GM21526 (cell line): ENCODE measurements around the gene CD22.

Experiments
- ATAC-seq: cut with Tn5 transposase; IDR thresholded peaks from one replicate; pipeline ENCODE4 v1.9.1; 2021; ENCODE audit warnings: moderate library complexity; ENCODE audit not compliant: unreplicated experiment, low FRiP score

The CD22 gene

DNA sequence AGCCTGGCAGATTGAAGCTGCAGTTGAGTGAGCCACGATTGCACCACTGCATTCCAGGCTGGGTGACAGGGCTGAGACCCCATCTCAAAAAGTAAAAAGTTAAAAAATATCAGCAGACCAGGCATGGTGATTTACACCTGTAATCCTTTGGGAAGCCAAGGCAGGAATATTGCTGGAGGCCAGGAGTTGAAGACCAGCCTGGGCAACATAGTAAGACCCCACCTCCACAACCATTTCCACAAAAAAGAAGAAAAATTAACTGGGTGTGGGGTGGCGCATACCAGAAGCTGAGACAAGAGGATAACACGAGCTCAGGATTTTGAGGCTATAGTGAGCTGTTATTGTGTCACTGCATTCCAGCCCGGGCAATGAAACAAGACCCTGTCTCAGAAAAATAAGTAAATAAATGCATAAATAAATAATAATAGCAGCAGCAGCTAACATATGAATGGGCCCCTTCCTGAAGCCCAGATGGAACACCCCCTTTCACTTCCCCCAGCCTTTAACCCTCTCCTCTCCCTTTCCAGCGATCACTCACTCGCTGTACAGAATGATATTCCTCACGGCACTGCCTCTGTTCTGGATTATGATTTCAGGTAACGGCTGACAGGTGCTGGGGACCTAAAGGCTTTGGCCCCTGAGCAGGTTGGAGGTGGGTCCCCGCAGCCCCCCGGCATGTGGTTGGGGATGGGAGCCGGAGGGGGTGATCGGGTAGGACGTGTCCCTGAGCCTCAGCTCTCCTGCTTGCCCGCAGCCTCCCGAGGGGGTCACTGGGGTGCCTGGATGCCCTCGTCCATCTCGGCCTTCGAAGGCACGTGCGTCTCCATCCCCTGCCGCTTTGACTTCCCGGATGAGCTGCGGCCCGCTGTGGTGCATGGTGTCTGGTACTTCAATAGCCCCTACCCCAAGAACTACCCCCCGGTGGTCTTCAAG lies 33.9 kb upstream of the CD22 start:
- ATAC-seq, result no peak

DNA sequence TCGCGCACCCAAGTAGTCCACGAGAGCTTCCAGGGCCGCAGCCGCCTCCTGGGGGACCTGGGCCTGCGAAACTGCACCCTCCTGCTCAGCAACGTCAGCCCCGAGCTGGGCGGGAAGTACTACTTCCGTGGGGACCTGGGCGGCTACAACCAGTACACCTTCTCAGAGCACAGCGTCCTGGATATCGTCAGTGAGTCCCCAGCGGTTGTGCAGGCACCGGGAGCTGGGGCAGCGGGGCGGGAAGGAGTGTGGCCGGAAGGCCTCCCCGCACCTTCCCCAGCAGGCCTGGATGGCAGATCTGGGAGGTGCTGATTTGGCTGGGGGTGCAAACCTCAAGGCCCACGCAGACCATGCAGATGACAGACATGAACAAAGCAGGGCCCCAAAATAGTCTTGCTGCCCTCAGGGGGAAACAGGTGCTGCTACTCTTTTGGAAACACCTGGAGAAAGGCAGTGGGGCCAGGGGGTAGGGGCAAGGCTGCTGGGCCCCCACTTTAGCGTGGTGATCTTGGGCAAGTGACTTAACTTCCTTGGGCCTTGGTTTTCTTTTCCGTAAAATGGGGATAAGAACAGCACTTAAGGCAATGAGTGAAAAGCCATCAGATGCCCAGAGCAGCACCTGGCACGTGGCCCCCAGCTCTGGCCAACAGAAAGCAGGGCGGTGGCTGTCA lies 33.1 kb upstream of the CD22 start:
- ATAC-seq, result no peak

DNA sequence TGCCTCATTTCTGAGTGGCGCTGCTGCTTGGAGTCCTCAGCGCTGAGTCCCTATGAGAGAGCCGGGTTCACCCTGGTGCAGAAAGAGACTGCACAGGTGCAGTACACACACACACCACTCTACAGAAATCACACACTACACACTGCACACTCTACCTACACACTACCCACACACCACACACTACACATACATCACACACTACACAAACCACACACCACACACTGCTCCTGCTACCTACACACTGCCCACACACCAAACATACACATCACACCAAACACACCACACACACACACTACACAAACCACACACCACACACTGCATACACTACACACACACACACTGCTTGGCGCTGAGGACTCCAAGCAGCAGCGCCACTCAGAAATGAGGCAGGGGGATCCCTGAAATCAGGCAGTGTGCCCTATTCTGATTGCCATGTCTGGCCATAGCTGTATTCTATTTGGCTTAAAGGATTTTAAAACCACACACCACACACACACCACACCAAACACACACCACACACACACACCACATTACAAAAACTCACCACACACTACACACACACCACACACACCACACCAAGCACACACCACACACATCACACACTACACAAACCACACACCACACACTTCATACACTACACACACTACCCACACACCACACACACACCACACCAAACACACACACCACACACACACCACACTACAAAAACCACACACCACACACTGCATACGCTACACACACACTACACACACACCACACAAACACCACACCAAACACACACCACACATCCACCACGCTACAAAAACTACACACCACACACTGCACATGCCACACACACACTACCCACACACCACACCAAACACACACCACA lies 32.1 kb upstream of the CD22 start:
- no peak for ATAC-seq

DNA sequence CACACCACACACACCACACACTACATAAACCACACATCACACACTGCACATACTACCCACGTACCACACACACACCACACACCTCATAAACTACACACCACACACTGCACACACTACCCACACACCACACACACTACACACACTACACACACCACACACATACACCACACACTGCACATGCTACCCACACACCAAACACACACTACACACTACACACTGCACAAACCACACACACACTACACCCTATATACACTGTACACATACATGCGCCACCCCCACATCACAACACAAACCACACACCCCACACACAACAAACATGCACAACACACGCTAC lies 31.5 kb upstream of the CD22 start:
- no peak for ATAC-seq

DNA sequence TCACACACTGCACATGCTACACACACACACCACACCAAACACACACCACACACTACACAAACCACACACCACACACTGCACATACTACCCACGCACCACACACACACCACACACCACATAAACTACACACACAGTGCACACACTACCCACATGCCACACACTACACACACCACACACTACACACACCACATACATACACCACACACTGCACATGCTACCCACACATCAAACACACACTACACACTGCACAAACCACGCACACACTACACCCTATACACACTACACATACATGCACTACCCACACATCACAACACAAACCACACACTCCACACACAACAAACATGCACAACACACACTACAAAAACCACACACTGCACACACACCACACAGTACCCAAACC lies 31.1 kb upstream of the CD22 start:
- ATAC-seq, result no peak

DNA sequence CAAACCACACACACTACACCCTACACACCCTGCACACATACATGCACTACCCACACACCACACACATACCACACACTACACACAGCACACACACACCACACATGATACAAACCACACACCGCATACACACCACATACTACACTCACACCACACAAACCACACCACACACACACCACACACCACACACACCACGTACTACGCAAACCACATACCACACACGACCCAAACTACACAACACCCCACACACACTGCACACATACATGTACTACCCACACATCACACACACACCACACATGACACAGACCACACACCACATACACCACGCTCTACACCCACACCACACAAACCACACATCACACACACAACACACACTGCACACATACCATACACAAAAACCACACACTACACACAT lies 30.4 kb upstream of the CD22 start:
- no peak for ATAC-seq

DNA sequence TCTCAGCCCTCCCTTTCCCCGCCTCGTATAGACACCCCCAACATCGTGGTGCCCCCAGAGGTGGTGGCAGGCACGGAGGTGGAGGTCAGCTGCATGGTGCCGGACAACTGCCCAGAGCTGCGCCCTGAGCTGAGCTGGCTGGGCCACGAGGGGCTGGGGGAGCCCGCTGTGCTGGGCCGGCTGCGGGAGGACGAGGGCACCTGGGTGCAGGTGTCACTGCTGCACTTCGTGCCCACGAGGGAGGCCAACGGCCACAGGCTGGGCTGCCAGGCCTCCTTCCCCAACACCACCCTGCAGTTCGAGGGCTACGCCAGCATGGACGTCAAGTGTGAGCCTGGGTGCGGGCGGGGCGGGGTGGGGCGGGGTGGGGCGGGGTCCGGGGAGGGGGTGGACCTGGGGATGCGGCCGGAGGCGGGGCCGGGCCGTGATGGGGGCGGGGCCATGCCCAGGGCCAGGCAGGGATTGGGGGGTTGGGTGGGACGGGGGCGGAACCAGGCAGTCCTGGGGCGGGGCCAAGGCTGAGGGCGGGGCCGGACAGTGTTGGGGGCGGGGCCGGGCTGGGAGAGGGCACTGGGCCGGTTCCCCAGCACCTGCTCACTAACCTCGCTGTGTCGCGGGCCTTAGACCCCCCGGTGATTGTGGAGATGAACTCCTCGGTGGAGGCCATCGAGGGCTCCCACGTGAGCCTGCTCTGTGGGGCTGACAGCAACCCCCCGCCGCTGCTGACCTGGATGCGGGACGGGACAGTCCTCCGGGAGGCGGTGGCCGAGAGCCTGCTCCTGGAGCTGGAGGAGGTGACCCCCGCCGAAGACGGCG lies 29.3 kb upstream of the CD22 start:
- no peak for ATAC-seq

DNA sequence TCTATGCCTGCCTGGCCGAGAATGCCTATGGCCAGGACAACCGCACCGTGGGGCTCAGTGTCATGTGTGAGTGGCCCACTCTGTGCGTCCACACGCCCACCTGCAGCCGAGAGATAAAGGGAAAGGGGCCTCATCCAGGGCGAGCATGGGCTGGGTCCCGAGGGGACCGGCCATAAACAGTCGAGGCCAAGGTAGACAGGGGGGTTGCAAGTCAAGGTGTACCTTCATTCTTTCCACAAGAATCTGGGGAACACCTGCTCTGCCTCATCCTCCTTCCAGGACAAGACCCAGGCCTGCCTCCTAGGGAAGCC lies 28.7 kb upstream of the CD22 start:
- no peak for ATAC-seq

DNA sequence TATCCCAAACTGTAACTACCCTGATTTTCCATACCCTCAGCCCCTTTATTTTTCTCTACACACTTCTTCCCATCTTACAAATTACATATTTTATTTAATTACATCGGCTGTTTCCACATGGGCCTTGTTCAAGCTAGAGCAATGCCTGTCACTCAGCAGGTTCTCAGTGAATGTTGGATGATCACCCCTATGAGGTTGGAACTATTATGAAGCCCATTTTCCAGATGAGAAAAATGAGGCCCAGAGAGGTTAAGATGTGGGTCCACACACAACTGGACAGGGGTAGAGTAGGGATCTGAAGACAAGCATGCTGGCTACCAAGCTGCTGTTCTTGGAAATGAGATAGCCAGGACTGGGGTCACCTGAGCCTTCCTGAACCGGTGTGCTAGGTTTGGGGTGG lies 27.0 kb upstream of the CD22 start:
- ATAC-seq, result no peak

DNA sequence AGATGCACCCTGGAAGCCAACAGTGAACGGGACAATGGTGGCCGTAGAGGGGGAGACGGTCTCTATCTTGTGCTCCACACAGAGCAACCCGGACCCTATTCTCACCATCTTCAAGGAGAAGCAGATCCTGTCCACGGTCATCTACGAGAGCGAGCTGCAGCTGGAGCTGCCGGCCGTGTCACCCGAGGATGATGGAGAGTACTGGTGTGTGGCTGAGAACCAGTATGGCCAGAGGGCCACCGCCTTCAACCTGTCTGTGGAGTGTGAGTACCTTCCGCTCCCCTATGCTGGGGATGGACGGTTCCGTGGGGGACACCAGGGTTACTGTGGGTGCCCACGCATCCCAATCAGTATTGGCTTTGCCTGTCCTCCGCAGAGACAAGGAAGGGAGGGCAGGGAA lies 26.5 kb upstream of the CD22 start:
- no peak for ATAC-seq

DNA sequence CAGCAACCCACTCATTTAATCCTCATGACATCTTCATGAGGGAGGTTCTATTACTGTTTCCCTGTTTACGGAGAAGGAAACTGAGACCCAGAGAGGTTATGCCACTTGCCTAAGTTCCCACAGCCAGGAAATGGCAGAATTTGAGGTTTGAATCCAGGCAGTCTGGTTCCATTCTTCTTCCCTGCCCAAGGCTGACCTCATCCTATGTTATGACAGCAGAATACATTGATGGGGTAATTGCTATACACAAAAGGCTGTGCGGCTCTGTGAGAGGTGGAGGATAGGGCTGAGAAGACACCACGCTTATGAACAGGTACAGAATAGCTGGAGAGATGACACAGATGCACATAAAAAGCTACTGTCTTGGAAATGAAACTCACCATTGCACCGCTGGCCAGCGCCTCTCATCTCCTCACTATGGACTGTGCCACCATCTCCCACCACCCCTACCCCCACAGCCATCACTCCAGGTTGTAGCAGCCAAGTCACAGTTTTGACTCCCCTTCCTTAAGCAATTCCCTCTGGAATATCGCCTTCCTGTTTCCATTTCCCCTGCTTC lies 25.6 kb upstream of the CD22 start:
- ATAC-seq, result no peak

DNA sequence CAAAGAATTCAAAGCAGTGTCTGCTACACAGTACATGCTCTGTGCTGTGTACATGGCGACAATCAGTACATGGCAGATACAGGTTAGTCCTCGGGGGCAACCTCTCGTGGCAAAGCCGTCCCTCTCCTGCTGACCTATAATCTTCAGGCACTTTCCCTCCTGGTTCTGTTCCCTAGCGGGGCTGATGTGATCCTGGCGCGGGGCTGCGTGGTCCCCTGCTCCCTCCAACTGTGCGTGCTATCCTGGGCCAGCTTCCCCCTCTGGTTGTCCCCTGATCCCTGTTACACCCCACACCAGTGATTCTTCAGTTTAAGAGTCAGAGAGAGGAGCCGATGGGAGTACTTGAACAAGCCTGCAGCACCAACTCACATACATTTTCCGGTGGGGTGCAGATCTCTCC lies 25.0 kb upstream of the CD22 start:
- no peak for ATAC-seq

DNA sequence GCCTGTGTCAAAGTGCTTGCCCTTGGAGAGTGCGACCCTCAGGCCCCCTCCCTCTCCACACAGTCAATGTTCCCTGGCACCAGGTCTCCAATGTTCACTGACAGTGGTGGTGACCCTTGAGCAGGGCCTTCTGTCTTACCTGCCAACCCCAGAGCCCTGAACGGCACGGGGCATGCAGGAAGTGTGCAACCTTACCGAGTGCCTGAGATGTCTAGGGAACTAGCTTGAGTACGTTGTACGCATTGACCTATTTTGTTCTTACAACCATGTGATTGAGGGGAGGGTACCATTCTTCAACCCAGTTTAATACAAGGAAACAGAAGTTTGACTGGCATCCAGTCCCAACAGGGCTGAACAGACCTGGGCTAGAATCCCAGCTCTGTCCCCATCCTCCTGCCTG lies 23.8 kb upstream of the CD22 start:
- ATAC-seq, result no peak

DNA sequence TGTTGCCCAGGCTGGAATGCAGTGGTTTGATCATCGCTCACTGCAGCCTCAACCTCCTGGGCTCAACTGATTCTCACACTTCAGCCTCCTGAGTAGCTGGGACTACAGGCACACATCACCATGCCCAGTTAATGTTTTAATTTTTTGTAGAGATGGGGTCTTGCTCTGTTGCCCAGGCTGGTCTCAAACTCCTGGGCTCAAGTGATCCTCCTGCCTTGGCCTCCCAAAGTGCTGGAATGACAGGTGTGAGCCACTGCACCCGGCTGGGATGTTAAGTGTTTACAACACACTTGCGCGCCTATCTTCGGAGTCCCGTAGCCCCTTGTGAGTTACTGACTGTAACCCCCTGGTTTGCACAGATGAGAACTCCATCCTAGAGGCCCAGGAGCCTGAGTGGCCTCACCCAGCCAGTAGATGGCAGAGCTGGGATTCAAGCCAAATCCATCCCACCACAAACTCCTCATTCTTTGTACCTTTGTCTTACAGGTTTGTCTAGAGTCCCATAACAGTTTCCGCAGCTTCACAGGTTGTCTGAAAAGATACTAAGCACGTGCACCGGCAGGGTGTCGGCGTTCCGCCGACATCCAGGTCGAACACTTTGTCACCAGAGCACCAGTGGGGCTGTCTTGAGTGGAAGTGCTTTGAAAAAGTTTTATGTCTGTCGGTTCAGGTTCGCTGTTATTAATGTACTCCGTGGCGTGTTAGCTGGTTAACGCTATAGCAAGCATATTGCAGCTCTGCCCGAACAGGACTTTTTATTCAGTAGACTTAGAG lies 22.3 kb upstream of the CD22 start:
- no peak for ATAC-seq

DNA sequence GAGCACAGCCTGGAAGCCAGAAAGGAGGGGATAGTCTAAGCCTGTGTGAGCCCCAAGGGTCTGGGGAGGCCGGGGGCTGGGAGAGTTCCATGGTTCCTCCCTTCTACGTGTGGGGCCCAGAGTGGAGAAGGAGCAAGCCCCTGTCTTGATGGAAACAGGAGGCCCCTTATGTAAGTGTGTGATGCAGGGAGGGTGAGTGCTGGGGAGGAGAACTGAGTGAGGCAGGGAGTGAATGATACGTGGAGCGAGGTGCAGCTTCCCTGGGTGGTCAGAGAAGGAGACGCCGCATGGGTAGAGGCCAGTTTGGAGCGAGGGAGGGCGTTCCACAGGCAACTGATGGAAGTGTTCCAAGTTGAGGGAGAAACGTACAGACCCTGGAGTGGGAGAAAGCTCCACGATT lies 21.1 kb upstream of the CD22 start:
- no peak for ATAC-seq

DNA sequence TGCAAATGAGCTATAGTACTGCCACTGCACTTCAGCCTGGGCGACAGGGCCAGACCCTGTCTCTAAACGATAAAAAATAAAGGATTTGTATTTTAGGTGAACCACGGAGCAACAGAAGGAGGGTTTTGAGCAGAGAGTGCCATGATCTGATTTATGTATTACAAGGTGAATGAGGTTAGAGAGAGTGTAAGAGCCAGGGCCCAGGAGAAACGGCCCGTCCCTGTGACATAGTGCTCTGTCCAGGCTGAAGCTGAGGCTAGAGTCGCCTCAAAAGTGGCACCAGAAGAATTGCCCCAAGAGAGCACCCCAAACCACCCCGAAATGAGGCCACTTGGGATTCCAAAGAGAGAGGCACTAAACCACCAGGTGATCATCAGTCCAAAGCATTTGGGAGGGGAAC lies 20.1 kb upstream of the CD22 start:
- ATAC-seq, result no peak

DNA sequence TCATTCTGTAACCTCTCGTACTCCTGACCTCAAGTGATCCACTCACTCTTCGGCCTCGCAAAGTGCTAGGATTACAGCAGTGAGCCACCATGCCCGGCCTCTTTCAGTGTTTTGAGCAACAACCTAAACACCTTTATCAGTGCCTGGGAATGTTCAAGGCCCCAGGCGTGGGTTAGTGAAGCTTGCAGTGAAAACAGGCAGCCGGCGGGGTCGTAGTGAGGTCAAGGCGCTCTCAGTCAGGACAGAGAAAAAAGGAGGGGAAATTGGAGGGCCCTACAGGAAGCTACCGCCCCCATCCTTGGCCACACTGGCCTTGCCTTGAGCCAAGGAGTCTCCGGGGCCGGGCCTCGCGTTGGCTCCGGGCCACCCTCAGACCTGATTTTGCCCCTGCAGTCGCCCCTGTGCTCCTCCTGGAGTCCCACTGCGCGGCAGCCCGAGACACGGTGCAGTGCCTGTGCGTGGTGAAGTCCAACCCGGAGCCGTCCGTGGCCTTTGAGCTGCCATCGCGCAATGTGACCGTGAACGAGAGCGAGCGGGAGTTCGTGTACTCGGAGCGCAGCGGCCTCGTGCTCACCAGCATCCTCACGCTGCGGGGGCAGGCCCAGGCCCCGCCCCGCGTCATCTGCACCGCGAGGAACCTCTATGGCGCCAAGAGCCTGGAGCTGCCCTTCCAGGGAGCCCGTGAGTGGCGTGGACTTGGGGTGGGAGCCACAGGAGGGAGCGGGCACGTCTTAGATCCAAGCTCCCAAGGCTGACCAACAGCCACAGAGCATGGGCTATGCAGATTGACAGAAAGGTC lies 19.3 kb upstream of the CD22 start:
- ATAC-seq, result no peak

DNA sequence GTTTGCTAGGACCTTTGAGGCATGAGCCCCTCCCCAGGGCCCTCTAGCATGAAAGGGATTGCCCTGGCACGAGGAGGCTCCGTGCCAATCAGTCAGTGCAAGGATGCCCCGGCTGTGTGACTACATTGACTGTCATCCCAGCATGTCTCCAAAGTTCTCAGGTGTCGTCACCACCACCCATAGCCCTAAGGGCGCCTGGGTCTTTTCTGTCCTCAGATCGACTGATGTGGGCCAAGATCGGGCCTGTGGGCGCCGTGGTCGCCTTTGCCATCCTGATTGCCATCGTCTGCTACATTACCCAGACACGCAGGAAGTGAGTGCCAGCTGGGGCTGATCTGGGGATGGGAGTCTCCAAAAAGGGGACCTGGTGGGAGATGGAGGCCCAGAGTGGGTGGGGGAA lies 18.7 kb upstream of the CD22 start:
- no peak for ATAC-seq
